Endothelial cell of hepatic sinusoid (primary cell): ENCODE measurements around the gene ACTN3.

ENCODE experiments used
- in situ Hi-C: cut with HindIII; loops from 2 replicates; pipeline ENCODE4 v1.10.0; 2017; ENCODE audit warnings: low sequenced_read_pairs

ACTN3 gene

DNA sequence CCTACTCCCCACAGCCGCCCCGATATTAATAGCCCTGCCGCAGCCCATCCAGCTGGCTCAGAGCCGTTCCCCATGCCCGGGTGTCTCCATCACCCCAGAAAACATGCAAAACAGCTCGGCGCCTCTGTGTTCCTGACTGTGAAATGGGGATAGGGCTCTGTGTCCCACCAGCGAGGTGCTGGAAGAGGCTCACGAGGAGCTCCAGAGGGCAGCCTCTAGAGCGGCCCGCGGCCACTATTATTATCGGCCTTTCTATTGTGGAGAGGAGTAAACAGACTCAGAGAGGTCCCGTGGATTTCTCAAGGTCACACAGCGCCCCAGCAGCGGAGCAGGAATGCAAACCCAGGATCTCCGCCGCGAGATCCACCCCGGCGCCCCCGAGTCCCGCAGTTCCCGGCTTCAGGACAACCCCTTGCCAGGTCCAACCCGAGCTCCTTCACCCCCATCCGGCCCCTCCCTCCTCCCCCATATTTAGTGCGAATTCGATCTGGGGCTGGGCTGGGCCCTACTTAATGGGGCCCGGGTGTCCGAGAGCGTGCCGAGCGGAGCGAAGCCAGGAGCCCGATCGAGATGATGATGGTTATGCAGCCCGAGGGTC is at the start of gene ACTN3:
Gene ACTN3 (plus strand): TSS at position 536 of the 598 bp plus-strand sequence. CDS start 35 bp downstream, at position 571.
- in situ Hi-C loops = no loop called here

- in situ Hi-C loops = no loop called here
These were observed 49.5 kb upstream of the ACTN3 start for GRCh38 chr11:66497206-66497605.

DNA sequence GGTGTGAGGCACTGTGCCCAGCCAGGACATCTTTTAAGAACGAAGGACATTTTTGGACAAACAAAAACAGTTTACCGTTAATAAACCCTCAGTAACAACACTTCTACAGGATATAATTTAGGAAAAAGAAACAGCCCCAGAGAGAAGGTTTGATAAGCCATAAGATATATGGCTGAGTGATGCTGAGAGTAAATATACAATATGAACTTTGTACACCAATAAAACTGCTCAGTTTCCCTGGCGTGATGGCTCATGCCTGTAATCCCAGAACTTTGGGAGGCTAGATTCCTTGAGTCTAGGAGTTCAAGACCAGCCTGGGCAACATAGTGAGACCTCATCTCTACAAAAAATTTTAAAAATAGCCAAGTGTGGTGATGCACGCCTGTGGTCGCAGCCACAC is 48.2 kb upstream of the ACTN3 start:
- in situ Hi-C loops = no loop called here

GRCh38 chr11:66505276-66505816 is 41.4 kb upstream of the ACTN3 start:
- in situ Hi-C loops = no loop called here

GRCh38 chr11:66509131-66509561 is 37.6 kb upstream of the ACTN3 start:
- in situ Hi-C loops = no loop called here

DNA sequence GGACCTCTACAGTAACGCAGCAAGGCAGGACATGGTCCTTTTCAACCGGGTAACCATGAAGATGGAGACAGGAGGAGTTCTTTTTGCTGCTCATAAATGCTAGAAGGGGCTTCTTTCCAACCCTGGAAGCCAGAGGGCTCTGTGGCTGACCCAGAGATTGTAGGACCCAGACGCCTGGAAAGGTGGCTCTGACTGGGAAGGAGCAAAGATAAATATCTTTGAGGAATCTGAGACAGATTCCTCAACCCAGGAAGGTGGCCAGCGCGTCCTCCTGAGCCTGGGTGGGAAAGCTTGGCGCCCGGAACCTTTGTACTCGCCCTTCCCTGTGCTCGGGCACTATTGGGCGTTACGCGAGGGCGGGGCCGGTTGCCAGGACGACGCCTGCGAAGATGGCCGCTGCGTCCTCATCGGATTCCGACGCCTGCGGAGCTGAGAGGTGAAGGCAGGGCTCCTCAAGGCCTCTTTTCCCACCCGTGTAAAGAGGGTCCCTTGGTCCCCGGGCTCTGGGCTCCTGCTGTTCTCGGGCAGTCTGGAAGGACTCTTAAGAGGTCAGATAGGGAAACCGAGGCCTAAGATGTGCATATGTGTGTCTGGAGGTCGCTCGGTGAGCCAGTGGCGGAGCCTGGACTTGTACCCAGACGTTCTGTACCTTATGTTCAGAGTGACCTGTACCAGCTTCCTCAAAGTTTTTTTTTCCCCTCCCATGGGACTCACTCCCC is 36.3 kb upstream of the ACTN3 start, which contains the start of gene BBS1:
Gene BBS1 (plus strand): TSS at position 365 of the 719 bp plus-strand sequence. CDS start 25 bp downstream, at position 390.
- in situ Hi-C loops = no loop called here

- in situ Hi-C loops = no loop called here
These were observed 35.7 kb upstream of the ACTN3 start for GRCh38 chr11:66510990-66511339.

DNA sequence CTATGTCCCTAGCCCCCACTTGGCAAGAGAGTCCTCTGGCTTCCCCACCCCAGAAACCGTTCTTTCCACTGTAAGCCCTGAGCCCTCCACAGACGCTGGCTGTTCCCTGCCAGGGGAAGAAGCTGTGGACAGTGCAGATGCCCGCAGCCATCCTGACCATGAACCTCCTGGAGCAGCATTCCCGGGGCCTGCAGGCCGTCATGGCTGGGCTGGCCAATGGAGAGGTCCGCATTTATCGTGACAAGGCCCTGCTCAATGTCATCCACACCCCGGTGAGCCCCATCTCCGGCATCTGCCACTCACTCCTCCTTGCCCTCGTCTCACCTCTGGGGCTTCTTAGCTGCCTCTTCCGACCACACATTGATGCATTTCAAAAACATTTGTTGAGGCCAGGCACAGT is 23.1 kb upstream of the ACTN3 start:
- in situ Hi-C loops = no loop called here

GRCh38 chr11:66524304-66525040 is 22.2 kb upstream of the ACTN3 start:
- in situ Hi-C loops = no loop called here

GRCh38 chr11:66529069-66529468 is 17.6 kb upstream of the ACTN3 start:
- in situ Hi-C loops = no loop called here

GRCh38 chr11:66529655-66530054 is 17.0 kb upstream of the ACTN3 start:
- in situ Hi-C loops = no loop called here

- in situ Hi-C loops = no loop called here
These were observed 15.6 kb upstream of the ACTN3 start for GRCh38 chr11:66530927-66531709.

DNA sequence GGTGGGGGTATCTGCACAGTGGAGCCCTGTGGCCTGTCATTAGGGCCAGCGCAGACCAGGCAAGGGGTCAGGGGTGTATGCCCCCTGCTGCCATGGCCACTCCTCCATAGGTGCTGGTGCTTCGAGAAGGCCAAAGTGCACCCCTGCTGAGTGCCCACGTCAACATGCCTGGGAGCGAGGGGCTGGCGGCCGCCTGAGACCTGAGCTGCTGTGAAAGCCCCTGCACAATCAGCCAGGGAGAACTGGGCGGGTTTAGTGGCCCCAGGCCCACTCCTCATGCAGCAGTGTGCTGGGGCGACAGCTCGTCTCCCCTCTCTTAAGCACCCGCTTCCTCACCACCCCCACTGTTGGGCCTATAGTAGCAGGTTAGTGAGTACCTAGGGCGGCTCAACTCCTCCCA is 14.9 kb upstream of the ACTN3 start:
- in situ Hi-C loops = no loop called here

- in situ Hi-C loops = no loop called here
These were observed 13.9 kb upstream of the ACTN3 start for GRCh38 chr11:66532784-66533183.

DNA sequence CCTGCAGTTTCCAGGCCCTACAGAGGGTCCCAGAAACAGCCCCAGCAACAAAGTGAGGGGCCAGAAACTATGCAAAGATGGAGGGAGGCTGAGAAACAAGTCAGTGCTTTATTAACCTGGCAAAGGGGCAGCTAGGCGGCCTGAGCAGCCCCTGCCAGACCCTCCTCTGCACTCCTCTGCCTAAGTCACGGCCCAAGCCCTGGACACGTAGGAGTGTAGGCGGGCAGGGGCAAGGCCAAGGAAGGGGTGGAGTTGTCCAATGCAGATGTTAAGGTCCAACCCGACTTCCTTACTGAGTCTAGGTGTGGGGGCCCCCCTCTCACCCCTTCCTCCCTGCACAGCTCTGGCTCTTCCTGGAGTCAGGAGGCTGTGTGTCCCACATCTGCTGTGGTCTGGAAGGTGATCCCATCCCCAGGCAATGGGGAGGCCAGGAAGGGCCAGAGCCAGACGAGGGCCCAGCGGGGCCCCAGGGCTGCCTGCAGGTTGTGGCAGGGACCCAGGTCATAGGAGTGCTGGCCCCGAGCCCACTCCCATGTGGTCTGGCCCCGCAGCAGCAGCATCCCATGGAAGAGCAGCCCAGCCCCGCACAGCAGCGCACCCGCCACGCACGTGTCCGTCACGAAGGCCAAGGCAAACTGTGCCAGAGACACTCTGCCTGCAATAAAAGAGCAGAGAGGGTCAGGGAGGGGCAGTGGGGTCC is 7.4 kb upstream of the ACTN3 start:
- in situ Hi-C loops = no loop called here

- in situ Hi-C loops = loop anchor here (5.0 kb wide), 2 partner anchors 48 to 82 kb away; no protein-coding TSS in a partner anchor
These were observed 6.9 kb upstream of the ACTN3 start for GRCh38 chr11:66539870-66540213.

DNA sequence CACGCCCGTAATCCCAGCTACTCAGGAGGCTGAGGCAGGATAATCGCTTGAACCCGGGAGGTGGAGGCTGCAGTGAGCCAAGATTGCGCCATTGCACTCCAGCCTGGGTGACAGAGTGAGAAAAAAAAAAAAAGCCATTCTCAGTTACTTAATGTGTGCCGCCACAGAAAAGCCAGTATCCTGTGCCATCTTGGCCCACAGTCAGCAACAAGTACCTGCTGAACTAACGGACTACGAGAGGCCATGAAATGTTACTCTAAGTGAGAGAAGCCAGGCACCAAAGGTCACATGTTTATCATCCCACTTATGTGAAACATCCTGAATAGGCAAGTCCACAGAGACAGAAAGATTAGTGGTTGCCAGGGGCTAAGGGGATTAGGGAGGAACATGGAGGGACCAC is 6.1 kb upstream of the ACTN3 start:
- in situ Hi-C loops = loop anchor here (5.0 kb wide), 2 partner anchors 48 to 82 kb away; no protein-coding TSS in a partner anchor

DNA sequence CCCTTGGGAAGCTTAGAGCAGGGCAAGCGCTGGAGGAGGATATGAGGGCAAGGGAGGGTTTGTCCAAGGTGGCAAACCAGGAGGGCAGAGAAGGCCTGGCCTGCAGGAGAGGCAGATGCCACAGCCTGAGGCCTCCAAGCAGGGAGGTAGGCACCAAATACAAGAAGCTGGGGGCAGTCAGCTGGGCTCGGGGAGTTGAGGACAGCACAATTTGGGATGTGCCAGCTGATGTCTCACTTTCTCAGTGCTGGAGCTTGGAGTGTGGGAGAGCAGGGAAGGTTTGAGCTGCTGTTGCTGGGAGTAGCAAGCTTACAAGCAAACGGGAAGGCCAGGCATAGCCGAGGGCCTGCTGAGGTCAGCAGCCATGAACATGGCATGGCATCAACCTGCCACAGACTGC is 4.8 kb upstream of the ACTN3 start:
- in situ Hi-C loops = loop anchor here (5.0 kb wide), 2 partner anchors 50 to 80 kb away; no protein-coding TSS in a partner anchor

GRCh38 chr11:66542362-66542761 is 4.3 kb upstream of the ACTN3 start:
- in situ Hi-C loops = loop anchor here (5.0 kb wide), 2 partner anchors 50 to 80 kb away; no protein-coding TSS in a partner anchor
